ENCODE measurements around the gene NCMAP.
"Not testable (repeated sequence)": the region's sequence is repeated elsewhere in the genome, so short reads cannot be mapped to it uniquely, and the experiment has no call there.

NCMAP gene

GRCh38 chr1:24555591-24556413 is at the start of gene NCMAP:
Gene NCMAP, plus strand, starts transcription at chr1:24556087. Its CDS starts 39,344 bp downstream, at chr1:24595431.
- no peak within 1 kb of the TSS for H3K4me3 ChIP-seq (ENCODE audit: low read length)
- TF ChIP-seq ZNF274 (IDR thresholded peaks at IDR 0.05; ENCODE audit: low read depth, low read length): no peak

GRCh38 chr1:24506691-24507381 is 49.1 kb upstream of the NCMAP start:
- H3K4me3 ChIP-seq (ENCODE audit: low read length): no peak overlapping the region
- TF ChIP-seq ZNF274 (IDR thresholded peaks at IDR 0.05; ENCODE audit: low read depth, low read length): no peak

GRCh38 chr1:24507405-24507804 is 48.5 kb upstream of the NCMAP start:
- no peak for TF ChIP-seq ZNF274 (IDR thresholded peaks at IDR 0.05; ENCODE audit: low read depth, low read length)

GRCh38 chr1:24508911-24509310 is 47.0 kb upstream of the NCMAP start:
- H3K4me3 ChIP-seq (ENCODE audit: low read length): no peak overlapping the region
- no peak for TF ChIP-seq ZNF274 (IDR thresholded peaks at IDR 0.05; ENCODE audit: low read depth, low read length)

More at GRCh38 chr1:24507405-24507804, 48.5 kb upstream of the NCMAP start:
- no peak overlapping the region for H3K4me3 ChIP-seq (ENCODE audit: low read length)

GRCh38 chr1:24513706-24514105 is 42.2 kb upstream of the NCMAP start:
- TF ChIP-seq ZNF274 (IDR thresholded peaks at IDR 0.05; ENCODE audit: low read depth, low read length): no peak

GRCh38 chr1:24514946-24515345 is 40.9 kb upstream of the NCMAP start:
- no peak overlapping the region for H3K4me3 ChIP-seq (ENCODE audit: low read length)
- no peak for TF ChIP-seq ZNF274 (IDR thresholded peaks at IDR 0.05; ENCODE audit: low read depth, low read length)

More at GRCh38 chr1:24513706-24514105, 42.2 kb upstream of the NCMAP start:
- H3K4me3 ChIP-seq (ENCODE audit: low read length): no peak overlapping the region

GRCh38 chr1:24515671-24516209 is 40.1 kb upstream of the NCMAP start:
- not testable (repeated sequence) for H3K4me3 ChIP-seq (ENCODE audit: low read length)

GRCh38 chr1:24516506-24516905 is 39.4 kb upstream of the NCMAP start:
- TF ChIP-seq ZNF274 (IDR thresholded peaks at IDR 0.05; ENCODE audit: low read depth, low read length): no peak
- no peak overlapping the region for H3K4me3 ChIP-seq (ENCODE audit: low read length)

GRCh38 chr1:24517898-24518297 is 38.0 kb upstream of the NCMAP start:
- no peak for TF ChIP-seq ZNF274 (IDR thresholded peaks at IDR 0.05; ENCODE audit: low read depth, low read length)

GRCh38 chr1:24520282-24520681 is 35.6 kb upstream of the NCMAP start:
- H3K4me3 ChIP-seq (ENCODE audit: low read length): not testable (repeated sequence)

More at GRCh38 chr1:24517898-24518297, 38.0 kb upstream of the NCMAP start:
- no peak overlapping the region for H3K4me3 ChIP-seq (ENCODE audit: low read length)

GRCh38 chr1:24525606-24526005 is 30.3 kb upstream of the NCMAP start:
- H3K4me3 ChIP-seq (ENCODE audit: low read length): no peak overlapping the region

GRCh38 chr1:24526045-24526444 is 29.8 kb upstream of the NCMAP start:
- H3K4me3 ChIP-seq (ENCODE audit: low read length): no peak overlapping the region
- TF ChIP-seq ZNF274 (IDR thresholded peaks at IDR 0.05; ENCODE audit: low read depth, low read length): no peak

More at GRCh38 chr1:24525606-24526005, 30.3 kb upstream of the NCMAP start:
- no peak for TF ChIP-seq ZNF274 (IDR thresholded peaks at IDR 0.05; ENCODE audit: low read depth, low read length)

GRCh38 chr1:24526940-24527542 is 28.8 kb upstream of the NCMAP start:
- no peak for TF ChIP-seq ZNF274 (IDR thresholded peaks at IDR 0.05; ENCODE audit: low read depth, low read length)
- no peak overlapping the region for H3K4me3 ChIP-seq (ENCODE audit: low read length)

- TF ChIP-seq ZNF274 (IDR thresholded peaks at IDR 0.05; ENCODE audit: low read depth, low read length): no peak
- no peak overlapping the region for H3K4me3 ChIP-seq (ENCODE audit: low read length)
Measured at GRCh38 chr1:24528744-24529143, 27.1 kb upstream of the NCMAP start.

GRCh38 chr1:24529292-24529691 is 26.6 kb upstream of the NCMAP start:
- not testable (repeated sequence) for H3K4me3 ChIP-seq (ENCODE audit: low read length)

Data from GM08714 (cell line).